Sigmoid colon (tissue), 3 donors: ENCODE data around the gene MMP21.

Source experiments
- CTCF ChIP-seq, 4 experiments: fragments of 450-650 bp in 3 of 4; fragments of 200-600 bp in 1 of 4; IDR thresholded peaks; one replicate each; pipeline ENCODE4 v1.5.1; 2016 to 2019; ENCODE audit warnings: antibody characterized with exemption in 4 of 4, mild to moderate bottlenecking in 3 of 4, moderate library complexity in 2 of 4
- POLR2A ChIP-seq, 2 donors: fragments of 450-650 bp; IDR thresholded peaks; one replicate each; pipeline ENCODE4 v1.6.1; 2016; ENCODE audit warnings: antibody characterized with exemption in 2 of 2, mild to moderate bottlenecking in 2 of 2, moderate library complexity in 2 of 2

- TF ChIP-seq POLR2A (IDR thresholded peaks at IDR 0.05), result no peak
- TF ChIP-seq CTCF (IDR thresholded peaks at IDR 0.05), result no peak
Observed at GRCh38 chr10:125795128-125795527, 19.5 kb upstream of the MMP21 start.
